ENCODE measurements around the gene ABCC6. TPM values are rescaled to one million over a fixed set of nuclear protein-coding genes. Genes with fewer than 3 reads are reported as not detected.
"Not testable (repeated sequence)": the region's sequence is repeated elsewhere in the genome, so short reads cannot be mapped to it uniquely, and the experiment has no call there.

ABCC6 gene
- total and polyA plus RNA-seq, 2 donors from 2014 or later, result 7.5 to 54.5 TPM

DNA sequence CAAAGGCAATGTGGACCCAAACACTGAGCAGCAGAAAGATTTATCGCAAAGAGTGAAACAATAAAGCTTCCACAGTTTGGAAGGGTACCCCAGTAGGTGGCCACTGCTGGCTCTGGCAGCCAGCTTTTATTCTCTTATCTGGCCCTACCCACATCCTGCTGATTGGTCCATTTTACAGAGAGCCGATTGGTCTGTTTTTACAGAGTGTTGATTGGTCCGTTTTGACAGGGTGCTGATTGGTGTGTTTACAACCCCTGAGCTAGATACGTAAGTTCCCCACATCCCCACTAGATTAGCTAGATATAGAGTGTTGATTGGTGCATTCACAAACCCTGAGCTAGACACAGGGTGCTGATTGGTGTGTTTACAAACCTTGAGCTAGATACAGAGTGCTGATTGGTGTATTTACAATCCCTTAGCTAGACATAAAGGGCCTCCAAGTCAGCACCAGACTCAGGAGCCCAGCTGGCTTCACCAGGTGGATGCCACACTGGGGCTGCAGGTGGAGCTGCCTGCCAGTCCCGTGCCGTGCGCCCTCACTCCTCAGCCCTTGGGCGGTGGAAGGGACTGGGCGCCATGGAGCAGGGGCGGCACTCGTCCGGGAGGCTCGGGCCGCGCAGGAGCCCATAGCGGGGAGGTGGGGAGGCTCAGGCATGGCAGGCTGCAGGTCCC lies 119.0 kb downstream of the ABCC6 start:
- DNase-seq; FAIRE-seq; H3K4me1 ChIP-seq (ENCODE audit: control insufficient read depth in 2 of 3, insufficient read depth in 2 of 3, low read depth in 1 of 3, low read length in 3 of 3); H3K9ac ChIP-seq (ENCODE audit: low read length in 3 of 3); H3K27ac ChIP-seq (ENCODE audit: low read depth in 2 of 2, low read length in 2 of 2); H3K9me3 ChIP-seq (ENCODE audit: control insufficient read depth in 2 of 3, insufficient read depth in 1 of 3, low read length in 3 of 3); intact Hi-C loops (cut with DNase I); H3K4me3 ChIP-seq (ENCODE audit: low read length in 3 of 3); H3K27me3 ChIP-seq (ENCODE audit: control insufficient read depth, insufficient read depth, low read length): not testable (repeated sequence)
- H3K36me3 ChIP-seq (ENCODE audit: control insufficient read depth in 2 of 3, insufficient read depth in 3 of 3, low read length in 3 of 3), result peaks cover 2 to 11% (median 6%) of the 10 kb centered on the region in 3 donors

DNA sequence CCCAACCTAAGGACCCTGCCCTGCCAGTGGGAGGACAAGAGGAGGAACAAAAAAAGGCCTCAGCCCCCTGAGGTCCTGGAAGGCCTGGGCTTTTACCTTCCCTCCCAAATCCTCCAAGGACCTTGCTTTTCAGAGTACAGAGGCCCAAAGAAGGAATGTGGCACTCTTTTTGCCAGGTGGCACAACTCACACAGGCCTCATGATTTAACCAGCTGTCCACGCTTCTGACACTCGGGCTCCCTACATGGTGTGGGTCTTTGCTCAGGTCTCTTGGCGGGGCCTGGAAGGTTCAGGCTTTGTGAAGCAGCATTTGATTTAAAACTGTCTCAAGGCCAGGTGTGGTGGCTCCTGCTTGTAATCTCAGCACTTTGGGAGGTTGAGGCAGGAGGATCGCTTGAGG lies 120.6 kb downstream of the ABCC6 start:
- DNase-seq, result no peak
- TF ChIP-seq, protein P1, sequence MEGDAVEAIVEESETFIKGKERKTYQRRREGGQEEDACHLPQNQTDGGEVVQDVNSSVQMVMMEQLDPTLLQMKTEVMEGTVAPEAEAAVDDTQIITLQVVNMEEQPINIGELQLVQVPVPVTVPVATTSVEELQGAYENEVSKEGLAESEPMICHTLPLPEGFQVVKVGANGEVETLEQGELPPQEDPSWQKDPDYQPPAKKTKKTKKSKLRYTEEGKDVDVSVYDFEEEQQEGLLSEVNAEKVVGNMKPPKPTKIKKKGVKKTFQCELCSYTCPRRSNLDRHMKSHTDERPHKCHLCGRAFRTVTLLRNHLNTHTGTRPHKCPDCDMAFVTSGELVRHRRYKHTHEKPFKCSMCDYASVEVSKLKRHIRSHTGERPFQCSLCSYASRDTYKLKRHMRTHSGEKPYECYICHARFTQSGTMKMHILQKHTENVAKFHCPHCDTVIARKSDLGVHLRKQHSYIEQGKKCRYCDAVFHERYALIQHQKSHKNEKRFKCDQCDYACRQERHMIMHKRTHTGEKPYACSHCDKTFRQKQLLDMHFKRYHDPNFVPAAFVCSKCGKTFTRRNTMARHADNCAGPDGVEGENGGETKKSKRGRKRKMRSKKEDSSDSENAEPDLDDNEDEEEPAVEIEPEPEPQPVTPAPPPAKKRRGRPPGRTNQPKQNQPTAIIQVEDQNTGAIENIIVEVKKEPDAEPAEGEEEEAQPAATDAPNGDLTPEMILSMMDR (IDR thresholded peaks at IDR 0.05; ENCODE audit: borderline replicate concordance, extremely low read depth, insufficient read depth), result no peak
- H3K9me3 ChIP-seq (ENCODE audit: control insufficient read depth in 2 of 3, insufficient read depth in 1 of 3, low read length in 3 of 3), result peaks cover 0 to 3% (median 0%) of the 10 kb centered on the region in 3 donors
- no peak overlapping the region for H3K27ac ChIP-seq (ENCODE audit: low read depth in 2 of 2, low read length in 2 of 2)
- intact Hi-C loops (cut with DNase I), result no loop called here
- H3K4me3 ChIP-seq (ENCODE audit: low read length in 3 of 3), result no peak overlapping the region
- no peak overlapping the region for H3K9ac ChIP-seq (ENCODE audit: low read length in 3 of 3)
- no peaks in the 10 kb centered on the region for H3K27me3 ChIP-seq (ENCODE audit: control insufficient read depth, insufficient read depth, low read length)
- H3K4me1 ChIP-seq (ENCODE audit: control insufficient read depth in 2 of 3, insufficient read depth in 2 of 3, low read depth in 1 of 3, low read length in 3 of 3), result no peaks in the 10 kb centered on the region
- no peak for FAIRE-seq
- H3K36me3 ChIP-seq (ENCODE audit: control insufficient read depth in 2 of 3, insufficient read depth in 3 of 3, low read length in 3 of 3), result peaks cover 2 to 15% (median 11%) of the 10 kb centered on the region in 3 donors

DNA sequence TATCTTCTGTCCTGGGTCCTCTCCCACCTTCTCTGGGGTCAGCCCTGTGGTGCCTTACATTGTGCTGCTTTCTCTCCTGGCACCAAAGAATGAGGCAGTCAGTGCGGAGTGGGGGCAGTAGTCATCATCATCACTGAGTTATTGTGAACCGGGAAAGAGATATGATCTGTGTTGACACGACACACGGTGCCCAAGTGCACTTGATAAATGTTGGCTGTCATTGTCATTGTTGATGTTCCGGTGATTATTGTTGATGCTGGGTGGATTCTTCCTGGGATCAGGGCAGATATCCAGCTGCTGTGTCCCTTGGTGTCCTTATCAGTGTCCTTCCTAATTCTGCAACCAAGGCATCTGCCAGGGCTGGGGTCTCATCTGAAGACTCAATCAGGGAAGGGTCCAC lies 121.7 kb downstream of the ABCC6 start:
- Histone ChIP-seq H3K4me1 (ENCODE audit: control insufficient read depth in 2 of 3, insufficient read depth in 2 of 3, low read depth in 1 of 3, low read length in 3 of 3) (no peaks in the 10 kb centered on the region), H3K27me3 (ENCODE audit: control insufficient read depth, insufficient read depth, low read length) (no peaks in the 10 kb centered on the region), H3K27ac (ENCODE audit: low read depth in 2 of 2, low read length in 2 of 2) (no peak overlapping the region), H3K9ac (ENCODE audit: low read length in 3 of 3) (no peak overlapping the region), H3K36me3 (ENCODE audit: control insufficient read depth in 2 of 3, insufficient read depth in 3 of 3, low read length in 3 of 3) (peaks cover 2 to 15% (median 8%) of the 10 kb centered on the region in 3 donors), H3K9me3 (ENCODE audit: control insufficient read depth in 2 of 3, insufficient read depth in 1 of 3, low read length in 3 of 3) (peaks cover 0 to 3% (median 0%) of the 10 kb centered on the region in 3 donors), H3K4me3 (ENCODE audit: low read length in 3 of 3) (no peak overlapping the region)
- FAIRE-seq, result no peak
- DNase-seq, result no peak
- TF ChIP-seq, protein P1 (IDR thresholded peaks at IDR 0.05; ENCODE audit: borderline replicate concordance, extremely low read depth, insufficient read depth), result no peak
- intact Hi-C loops (cut with DNase I), result no loop called here

DNA sequence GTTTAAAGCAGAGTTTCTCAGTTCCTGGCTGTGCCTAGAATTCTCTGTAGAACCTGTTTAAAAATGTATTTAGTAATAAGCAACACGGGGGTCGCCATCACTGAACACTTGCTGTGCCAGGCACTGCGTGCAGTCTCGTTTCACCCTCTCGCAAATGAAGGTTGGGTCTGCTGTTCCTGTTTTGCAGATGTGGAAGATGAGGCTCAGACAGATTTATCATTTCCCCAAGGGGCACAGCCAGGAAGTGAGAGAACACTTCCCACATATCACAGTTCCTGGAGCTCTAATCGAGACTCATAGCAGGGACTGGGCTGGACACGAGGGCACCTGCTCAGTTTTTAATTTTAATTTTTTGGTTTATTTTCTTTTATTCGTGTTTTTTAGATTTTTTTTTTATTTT lies 122.7 kb downstream of the ABCC6 start:
- Histone ChIP-seq H3K4me3 (ENCODE audit: low read length in 3 of 3) (no peak overlapping the region), H3K36me3 (ENCODE audit: control insufficient read depth in 2 of 3, insufficient read depth in 3 of 3, low read length in 3 of 3) (peaks cover 2 to 15% (median 6%) of the 10 kb centered on the region in 3 donors), H3K27ac (ENCODE audit: low read depth in 2 of 2, low read length in 2 of 2) (no peak overlapping the region), H3K9me3 (ENCODE audit: control insufficient read depth in 2 of 3, insufficient read depth in 1 of 3, low read length in 3 of 3) (peaks cover 0 to 3% (median 0%) of the 10 kb centered on the region in 3 donors), H3K27me3 (ENCODE audit: control insufficient read depth, insufficient read depth, low read length) (no peaks in the 10 kb centered on the region), H3K4me1 (ENCODE audit: control insufficient read depth in 2 of 3, insufficient read depth in 2 of 3, low read depth in 1 of 3, low read length in 3 of 3) (peaks cover 0 to 3% (median 0%) of the 10 kb centered on the region in 3 donors), H3K9ac (ENCODE audit: low read length in 3 of 3) (no peak overlapping the region)
- DNase-seq (no peak), FAIRE-seq (no peak)
- intact Hi-C loops (cut with DNase I), result no loop called here
- TF ChIP-seq, protein P1 (IDR thresholded peaks at IDR 0.05; ENCODE audit: borderline replicate concordance, extremely low read depth, insufficient read depth), result no peak

Measured in kidney (tissue), 14 donors.